RWPE2 (cell line): ENCODE data around the gene CHCHD6.

Experiments
- ATAC-seq: fragments of 200-7000 bp; cut with Tn5 transposase; 3 replicates; pipeline ENCODE4 v1.9.1; 2021; ENCODE audit warnings: low read depth
- DNase-seq: peaks from one replicate; pipeline ENCODE4 v3.0.0-alpha.2; 2020; ENCODE audit warnings: low spot score
- H3K27ac ChIP-seq: fragments of 450-650 bp; 2 replicates; pipeline ENCODE4 v1.5.1; 2017; ENCODE audit warnings: mild to moderate bottlenecking; ENCODE audit not compliant: poor library complexity, severe bottlenecking
- H3K27me3 ChIP-seq: fragments of 250-450 bp; sonication (Bioruptor Pico); 2 replicates; pipeline ENCODE4 v1.5.1; 2021; ENCODE audit warnings: mild to moderate bottlenecking, moderate library complexity; ENCODE audit not compliant: insufficient read depth, poor library complexity, severe bottlenecking
- H3K36me3 ChIP-seq: fragments of 250-450 bp; sonication (Bioruptor Pico); 2 replicates; pipeline ENCODE4 v1.5.1; 2020; ENCODE audit warnings: low read depth, mild to moderate bottlenecking, moderate library complexity
- H3K4me1 ChIP-seq: fragments of 250-450 bp; sonication (Bioruptor Pico); 2 replicates; pipeline ENCODE4 v1.5.1; 2021; ENCODE audit warnings: mild to moderate bottlenecking, moderate library complexity; ENCODE audit not compliant: insufficient read depth, poor library complexity, severe bottlenecking
- H3K4me3 ChIP-seq: fragments of 250-450 bp; sonication (Bioruptor Pico); 2 replicates; pipeline ENCODE4 v1.5.1; 2021; ENCODE audit warnings: mild to moderate bottlenecking, moderate library complexity; ENCODE audit not compliant: severe bottlenecking
- H3K9me3 ChIP-seq: fragments of 250-450 bp; sonication (Bioruptor Pico); 2 replicates; pipeline ENCODE4 v1.5.1; 2021; ENCODE audit warnings: mild to moderate bottlenecking, moderate library complexity; ENCODE audit not compliant: severe bottlenecking
- CTCF ChIP-seq: fragments of 450-650 bp; IDR thresholded peaks from one replicate; pipeline ENCODE4 v1.5.1; 2017; ENCODE audit warnings: mild to moderate bottlenecking, moderate library complexity; ENCODE audit not compliant: poor library complexity, severe bottlenecking

CHCHD6 gene

GRCh38 chr3:126948980-126949535, 245.0 kb downstream of the CHCHD6 start:
- ATAC-seq, result no peak

GRCh38 chr3:126951561-126951960, 247.5 kb downstream of the CHCHD6 start:
- Histone ChIP-seq H3K27ac (no peak overlapping the region), H3K4me1 (peaks cover 1% of the 10 kb centered on the region), H3K9me3 (no peaks in the 10 kb centered on the region), H3K4me3 (no peak overlapping the region), H3K36me3 (no peaks in the 10 kb centered on the region), H3K27me3 (no peaks in the 10 kb centered on the region)
- DNase-seq (peak; percentile 34), ATAC-seq (no peak)
- TF ChIP-seq CTCF, result no peak

More at GRCh38 chr3:126948980-126949535, 245.0 kb downstream of the CHCHD6 start:
- no peak for DNase-seq
- H3K4me3 ChIP-seq, result no peak overlapping the region
- no peaks in the 10 kb centered on the region for H3K9me3 ChIP-seq
- no peaks in the 10 kb centered on the region for H3K4me1 ChIP-seq
- no peaks in the 10 kb centered on the region for H3K27me3 ChIP-seq
- TF ChIP-seq CTCF, result no peak
- H3K36me3 ChIP-seq, result no peaks in the 10 kb centered on the region
- H3K27ac ChIP-seq, result no peak overlapping the region

- Histone ChIP-seq H3K36me3 (no peaks in the 10 kb centered on the region), H3K4me3 (no peak overlapping the region), H3K27me3 (no peaks in the 10 kb centered on the region), H3K9me3 (no peaks in the 10 kb centered on the region), H3K4me1 (peaks cover 10% of the 10 kb centered on the region), H3K27ac (no peak overlapping the region)
- ATAC-seq (no peak), DNase-seq (peak; percentile 34)
- no peak for TF ChIP-seq CTCF
Measured at GRCh38 chr3:126952261-126952982, 248.4 kb downstream of the CHCHD6 start.

- no peaks in the 10 kb centered on the region for H3K36me3 ChIP-seq
Measured at GRCh38 chr3:126952983-126953660, 249.1 kb downstream of the CHCHD6 start.

More at GRCh38 chr3:126952983-126953660, 249.1 kb downstream of the CHCHD6 start:
- ATAC-seq (no peak), DNase-seq (peak; percentile 30)
- H3K27me3 ChIP-seq, result no peaks in the 10 kb centered on the region
- no peaks in the 10 kb centered on the region for H3K9me3 ChIP-seq
- TF ChIP-seq CTCF, result no peak
- no peak overlapping the region for H3K4me3 ChIP-seq
- peaks cover 10% of the 10 kb centered on the region for H3K4me1 ChIP-seq
- H3K27ac ChIP-seq, result no peak overlapping the region
